IMR-90 (cell line): ENCODE data around the gene TRPM7. TPM values are rescaled to one million over a fixed set of nuclear protein-coding genes. Genes with fewer than 3 reads are reported as not detected.
"Not testable (repeated sequence)": the region's sequence is repeated elsewhere in the genome, so short reads cannot be mapped to it uniquely, and the experiment has no call there.

Experiments used
- ATAC-seq: fragments of 200-7000 bp; cut with Tn5 transposase; 2 replicates; pipeline ENCODE4 v1.9.1; 2020; ENCODE audit warnings: low read depth, mild to moderate bottlenecking, moderate library complexity
- BruUV-seq: library from RNA; stranded (reverse); fragments of 400-500 nt; replicated peaks from 2 replicates; lab custom pipeline; 2021; lab: Mats Ljungman, UMichigan
- CTCF ChIA-PET: fragments of 300-600 bp; formaldehyde crosslinking; extraction: SDS; loops from one replicate; lab custom pipeline; 2021; ENCODE audit warnings: antibody characterized with exemption; lab: Yijun Ruan, JAX
- POLR2A ChIA-PET: fragments of 300-600 bp; sonication (Branson Sonifier 250); formaldehyde crosslinking; loops from one replicate; lab custom pipeline; 2022; ENCODE audit warnings: antibody characterized with exemption; ENCODE audit not compliant: unreplicated experiment; lab: Charles Lee
- DNase-seq: peaks from one replicate; pipeline ENCODE4 v3.0.0; 2013
- H2AFZ ChIP-seq: replicated peaks from 2 replicates; pipeline ENCODE3; 2013; ENCODE audit warnings: low read length, mild to moderate bottlenecking; ENCODE audit not compliant: poor library complexity
- H2AK5ac ChIP-seq: 2 replicates; pipeline ENCODE4 v1.6.1; 2013; ENCODE audit warnings: low read depth, low read length, inconsistent platforms
- H2AK9ac ChIP-seq: replicated peaks from 2 replicates; pipeline ENCODE3; 2013; ENCODE audit warnings: mild to moderate bottlenecking, low read depth, low read length, moderate library complexity; ENCODE audit not compliant: poor library complexity
- H2BK120ac ChIP-seq: 2 replicates; pipeline ENCODE4 v1.6.1; 2013; ENCODE audit warnings: low read depth, low read length, inconsistent platforms
- H2BK15ac ChIP-seq: 3 replicates; pipeline ENCODE4 v1.6.1; 2013; ENCODE audit warnings: low read depth, low read length, inconsistent platforms
- H2BK20ac ChIP-seq: 2 replicates; pipeline ENCODE4 v1.6.1; 2013; ENCODE audit warnings: low read depth, mild to moderate bottlenecking, inconsistent platforms, low read length, moderate library complexity
- H2BK5ac ChIP-seq: 2 replicates; pipeline ENCODE4 v1.6.1; 2013; ENCODE audit warnings: mild to moderate bottlenecking, low read depth, low read length, inconsistent platforms; ENCODE audit not compliant: poor library complexity, severe bottlenecking
- H3K14ac ChIP-seq: replicated peaks from 2 replicates; pipeline ENCODE4 v1.6.1; 2013; ENCODE audit warnings: low read depth, low read length, inconsistent platforms
- H3K18ac ChIP-seq: 2 replicates; pipeline ENCODE4 v1.6.1; 2013; ENCODE audit warnings: low read depth, low read length, control low read depth
- H3K23ac ChIP-seq: 2 replicates; pipeline ENCODE4 v1.6.1; 2013; ENCODE audit warnings: low read depth, low read length, inconsistent platforms
- H3K27ac ChIP-seq: 2 replicates; pipeline ENCODE4 v1.5.1; 2013; ENCODE audit warnings: mild to moderate bottlenecking, control low read depth, low read length; ENCODE audit not compliant: insufficient read depth
- H3K27me3 ChIP-seq: 2 replicates; pipeline ENCODE4 v1.6.1; 2013; ENCODE audit warnings: low read length; ENCODE audit not compliant: control insufficient read depth, insufficient read depth
- H3K36me3 ChIP-seq: 2 replicates; pipeline ENCODE4 v1.6.1; 2013; ENCODE audit warnings: low read length, mixed read lengths; ENCODE audit not compliant: control insufficient read depth, insufficient read depth
- H3K4ac ChIP-seq: 2 replicates; pipeline ENCODE4 v1.6.1; 2013; ENCODE audit warnings: low read depth, low read length, inconsistent platforms
- H3K4me1 ChIP-seq: 2 replicates; pipeline ENCODE4 v1.6.1; 2013; ENCODE audit warnings: low read length, mixed read lengths; ENCODE audit not compliant: control insufficient read depth, insufficient read depth
- H3K4me2 ChIP-seq: 2 replicates; pipeline ENCODE4 v1.6.1; 2013; ENCODE audit warnings: low read depth, mild to moderate bottlenecking, control low read depth, low read length, moderate library complexity
- H3K4me3 ChIP-seq: 2 replicates; pipeline ENCODE4 v1.5.1; 2013; ENCODE audit warnings: low read depth, mild to moderate bottlenecking, control low read depth, low read length, moderate library complexity; ENCODE audit not compliant: insufficient read depth
- H3K56ac ChIP-seq: 2 replicates; pipeline ENCODE4 v1.6.1; 2013; ENCODE audit warnings: low read length, inconsistent platforms; ENCODE audit not compliant: insufficient read depth; ENCODE audit errors: extremely low read depth
- H3K79me1 ChIP-seq, 2 experiments: 2 replicates each; pipeline ENCODE4 v1.6.1; 2013; ENCODE audit warnings: low read length in 2 of 2, inconsistent platforms in 1 of 2, low read depth in 1 of 2
- H3K9ac ChIP-seq: 2 replicates; pipeline ENCODE4 v1.6.1; 2013; ENCODE audit warnings: low read depth, low read length, control low read depth
- H3K9me1 ChIP-seq: 2 replicates; pipeline ENCODE4 v1.6.1; 2013; ENCODE audit warnings: low read length, inconsistent platforms; ENCODE audit not compliant: insufficient read depth
- H3K9me3 ChIP-seq: 2 replicates; pipeline ENCODE4 v1.6.1; 2013; ENCODE audit warnings: low read length; ENCODE audit not compliant: control insufficient read depth, insufficient read depth
- H4K20me1 ChIP-seq: 2 replicates; pipeline ENCODE4 v1.6.1; 2013; ENCODE audit warnings: low read length, inconsistent platforms; ENCODE audit not compliant: insufficient read depth
- H4K5ac ChIP-seq: 2 replicates; pipeline ENCODE4 v1.6.1; 2013; ENCODE audit warnings: mild to moderate bottlenecking, low read depth, low read length, control low read depth
- H4K8ac ChIP-seq, 2 experiments: 2 replicates each; pipeline ENCODE4 v1.6.1; 2013; ENCODE audit warnings: low read depth in 2 of 2, low read length in 2 of 2, control low read depth in 1 of 2, inconsistent platforms in 1 of 2
- H4K91ac ChIP-seq: 2 replicates; pipeline ENCODE4 v1.6.1; 2013; ENCODE audit warnings: low read depth, low read length, inconsistent platforms; ENCODE audit not compliant: insufficient read depth
- WGBS, 2 experiments: methylation state at CpG; one replicate each; pipeline versions ENCODE4 v1.1.5 to v1.1.7; 2013; ENCODE audit warnings: missing lambda C conversion rate in 2 of 2; ENCODE audit not compliant: insufficient read length in 1 of 2; ENCODE audit errors: extremely low coverage in 2 of 2; 5-methylcytosine and 5-hydroxymethylcytosine counted together
- dilution Hi-C: fragments of 300-500 bp; cut with HindIII; formaldehyde crosslinking; loops from one replicate; pipeline ENCODE4 v1.14.3; 2018; ENCODE audit warnings: low sequenced_read_pairs; ENCODE audit not compliant: unreplicated experiment
- in situ Hi-C: fragments of 300-500 bp; cut with MboI; formaldehyde crosslinking; loops from 3 replicates; pipeline ENCODE4 v1.14.3; 2019; ENCODE audit warnings: low sequenced_read_pairs, inconsistent platforms, mixed read lengths
- intact Hi-C: fragments of 100-400 bp; cut with micrococcal nuclease; formaldehyde crosslinking; loops from 2 replicates; pipeline ENCODE4 v1.10.0; 2022
- polyA plus RNA-seq, 3 experiments: library from polyadenylated mRNA; depleted of rRNA; stranded (reverse); fragments of >200 nt; gene quantifications; 2 replicates each; pipeline ENCODE4 v1.2.3, GENCODE V29; 2012; ENCODE audit warnings: low replicate concordance in 1 of 3
- total RNA-seq: library from RNA; depleted of rRNA; stranded (reverse); fragments of >200 nt; gene quantifications from 2 replicates; pipeline ENCODE4 v1.2.3, GENCODE V29; 2012
- TF ChIP-seq, protein P1 (sequence below): conservative IDR thresholded peaks from 2 replicates; pipeline ENCODE4 v1.5.1; 2012; ENCODE audit warnings: mild to moderate bottlenecking, low read depth, low read length, improper control_type of control experiment

Gene TRPM7
- total and polyA plus RNA-seq, 2 of the 4 experiments (the other 2 are of a cell fraction) = 10.6 to 27.8 TPM

DNA sequence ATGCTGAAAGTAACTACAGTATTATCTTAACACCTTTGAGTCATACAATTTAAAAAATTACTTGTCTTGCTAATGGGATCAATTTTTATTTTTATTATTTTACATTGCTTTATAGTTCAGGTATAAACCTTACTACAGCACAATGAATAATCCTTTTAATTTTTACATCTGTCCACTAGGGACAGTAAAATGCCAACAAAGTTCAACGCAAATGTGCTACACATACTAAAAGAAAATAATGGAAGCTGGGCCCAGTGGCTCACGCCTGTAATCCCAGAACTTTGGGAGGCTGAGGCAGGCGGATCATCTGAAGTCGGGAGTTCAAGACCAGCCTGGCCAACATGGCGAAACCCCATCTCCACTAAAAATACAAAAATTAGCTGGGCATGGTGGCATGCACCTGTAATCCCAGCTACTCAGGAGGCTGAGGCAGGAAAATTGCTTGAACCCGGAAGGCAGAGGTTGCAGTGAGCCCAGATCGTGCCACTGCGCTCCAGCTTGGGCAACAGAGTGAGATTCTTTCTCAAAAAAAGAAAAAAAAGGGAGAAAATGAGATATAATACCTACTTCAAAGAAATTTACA, 64.1 kb downstream of the TRPM7 start:
- H3K4me3 ChIP-seq, H3K27ac ChIP-seq, H4K5ac ChIP-seq, intact Hi-C loops, H3K4me2 ChIP-seq, H2BK120ac ChIP-seq, H2AK5ac ChIP-seq, H3K9ac ChIP-seq, H4K91ac ChIP-seq, H2AK9ac ChIP-seq, H2BK5ac ChIP-seq, H4K20me1 ChIP-seq, BruUV-seq, H3K4ac ChIP-seq, H3K9me1 ChIP-seq, H3K36me3 ChIP-seq, H3K56ac ChIP-seq, H4K8ac ChIP-seq, H3K79me1 ChIP-seq, ATAC-seq, H3K14ac ChIP-seq, H3K23ac ChIP-seq, H2BK20ac ChIP-seq, in situ Hi-C loops, H3K27me3 ChIP-seq, H3K4me1 ChIP-seq, H3K9me3 ChIP-seq, H3K18ac ChIP-seq, H2AFZ ChIP-seq, dilution Hi-C loops, H2BK15ac ChIP-seq: not testable (repeated sequence)
- peak; percentile 13 for DNase-seq
- no CpG with 5 or more reads among the region's 8 CpGs for WGBS, 2 experiments
- POLR2A ChIA-PET = interaction anchor here (0.7 kb wide), 1 partner anchor 1564 kb away, joined by 3 read pairs; no protein-coding TSS in a partner anchor
- CTCF ChIA-PET = interaction anchor here (0.6 kb wide), 1 partner anchor 264 kb away, joined by 3 read pairs; no protein-coding TSS in a partner anchor
- TF ChIP-seq, protein P1, sequence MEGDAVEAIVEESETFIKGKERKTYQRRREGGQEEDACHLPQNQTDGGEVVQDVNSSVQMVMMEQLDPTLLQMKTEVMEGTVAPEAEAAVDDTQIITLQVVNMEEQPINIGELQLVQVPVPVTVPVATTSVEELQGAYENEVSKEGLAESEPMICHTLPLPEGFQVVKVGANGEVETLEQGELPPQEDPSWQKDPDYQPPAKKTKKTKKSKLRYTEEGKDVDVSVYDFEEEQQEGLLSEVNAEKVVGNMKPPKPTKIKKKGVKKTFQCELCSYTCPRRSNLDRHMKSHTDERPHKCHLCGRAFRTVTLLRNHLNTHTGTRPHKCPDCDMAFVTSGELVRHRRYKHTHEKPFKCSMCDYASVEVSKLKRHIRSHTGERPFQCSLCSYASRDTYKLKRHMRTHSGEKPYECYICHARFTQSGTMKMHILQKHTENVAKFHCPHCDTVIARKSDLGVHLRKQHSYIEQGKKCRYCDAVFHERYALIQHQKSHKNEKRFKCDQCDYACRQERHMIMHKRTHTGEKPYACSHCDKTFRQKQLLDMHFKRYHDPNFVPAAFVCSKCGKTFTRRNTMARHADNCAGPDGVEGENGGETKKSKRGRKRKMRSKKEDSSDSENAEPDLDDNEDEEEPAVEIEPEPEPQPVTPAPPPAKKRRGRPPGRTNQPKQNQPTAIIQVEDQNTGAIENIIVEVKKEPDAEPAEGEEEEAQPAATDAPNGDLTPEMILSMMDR = peak; percentile 33

DNA sequence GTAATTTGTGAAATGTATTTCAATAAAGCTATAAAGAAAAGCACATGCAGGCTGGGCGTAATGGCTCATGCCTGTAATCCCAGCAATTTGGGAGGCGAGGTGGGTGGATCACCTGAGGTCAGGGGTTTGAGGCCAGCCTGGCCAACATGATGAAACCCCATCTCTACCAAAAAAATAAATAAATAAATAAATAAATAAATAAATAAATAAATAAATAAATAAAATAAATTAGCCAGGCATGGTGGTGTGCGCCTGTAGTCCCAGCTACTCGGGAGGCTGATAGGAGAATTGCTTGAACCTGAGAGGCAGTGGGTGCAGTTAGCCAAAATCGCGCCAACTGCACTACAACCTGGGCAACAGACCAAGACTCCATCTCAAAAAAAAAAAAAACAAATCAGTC, 69.6 kb downstream of the TRPM7 start:
- H3K23ac ChIP-seq, H2BK120ac ChIP-seq, POLR2A ChIA-PET, H2BK15ac ChIP-seq, H2BK20ac ChIP-seq, intact Hi-C loops, H3K79me1 ChIP-seq, H3K4ac ChIP-seq, H3K9me1 ChIP-seq, CTCF ChIA-PET, BruUV-seq, H3K9ac ChIP-seq, H2AFZ ChIP-seq, H2AK9ac ChIP-seq, H3K27ac ChIP-seq, H4K20me1 ChIP-seq, H2BK5ac ChIP-seq, ATAC-seq, H4K5ac ChIP-seq, H4K91ac ChIP-seq, H2AK5ac ChIP-seq, in situ Hi-C loops, H3K4me2 ChIP-seq, H3K14ac ChIP-seq, H4K8ac ChIP-seq, DNase-seq, H3K56ac ChIP-seq, H3K4me3 ChIP-seq, H3K4me1 ChIP-seq, H3K9me3 ChIP-seq, H3K27me3 ChIP-seq, dilution Hi-C loops, H3K18ac ChIP-seq: not testable (repeated sequence)
- WGBS, 2 experiments = no CpG with 5 or more reads among the region's 6 CpGs
- peaks cover 17% of the 10 kb centered on the region for H3K36me3 ChIP-seq
